ENCODE measurements around the gene CUL1. TPM values are rescaled to one million over a fixed set of nuclear protein-coding genes. Genes with fewer than 3 reads are reported as not detected.

CUL1 gene
- total RNA-seq, 1 experiment from 2014 or later = 53.1 TPM

DNA sequence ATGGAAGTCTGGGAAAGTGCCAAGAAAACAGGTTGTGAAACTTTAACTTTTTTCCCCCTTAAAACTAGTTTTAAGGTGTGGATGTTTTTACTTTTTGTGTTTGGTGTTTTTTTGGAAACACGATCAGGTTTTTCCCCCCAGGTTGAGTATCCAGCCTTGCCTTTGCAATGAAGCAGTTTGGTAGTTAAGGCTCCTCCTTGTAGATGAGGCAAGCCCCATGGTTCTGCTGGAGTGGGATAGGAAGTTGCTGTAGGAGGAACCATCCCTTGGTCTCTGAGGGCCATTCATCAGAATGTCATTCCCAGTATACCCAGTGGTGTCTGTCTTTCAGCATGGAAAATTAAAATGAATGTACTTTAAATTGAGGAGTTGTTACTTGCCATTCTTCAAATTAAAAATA is 2.7 kb downstream of the CUL1 start:
- H4K20me1 ChIP-seq (ENCODE audit: insufficient read depth) = peaks cover 41% of the 10 kb centered on the region; the same call in 1 of the 2 replicates

More for the DNA sequence above, 2.7 kb downstream of the CUL1 start:
- DNase-seq (ENCODE audit: low read depth, low spot score) (no peak), ATAC-seq (no peak)
- TF ChIP-seq ZNF274 (IDR thresholded peaks at IDR 0.05; ENCODE audit: low read depth, low read length) (no peak), YY1 (IDR thresholded peaks at IDR 0.05; ENCODE audit: extremely low read depth, insufficient replicate concordance, low read depth, low read length) (no peak), SP1 (IDR thresholded peaks at IDR 0.05; ENCODE audit: low read depth) (no peak), CEBPB (IDR thresholded peaks at IDR 0.05; ENCODE audit: low read depth) (no peak), TCF7L2 (IDR thresholded peaks at IDR 0.05; ENCODE audit: borderline replicate concordance, extremely low read depth, insufficient read depth, insufficient read length) (no peak), ELF1 (IDR thresholded peaks at IDR 0.05; ENCODE audit: borderline replicate concordance, low read depth) (no peak), POLR2AphosphoS5 (IDR thresholded peaks at IDR 0.05; ENCODE audit: low read depth, low read length) (no peak), POLR2A (IDR thresholded peaks at IDR 0.05; ENCODE audit: borderline replicate concordance, extremely low read depth, insufficient read depth, insufficient read length) (no peak), SRF (IDR thresholded peaks at IDR 0.05; ENCODE audit: low read depth) (no peak), JUND (IDR thresholded peaks at IDR 0.05) (no peak), RAD21 (IDR thresholded peaks at IDR 0.05; ENCODE audit: low read depth) (no peak), FOSL1 (IDR thresholded peaks at IDR 0.05; ENCODE audit: low read depth) (no peak), EZH2phosphoT487 (IDR thresholded peaks at IDR 0.05; ENCODE audit: borderline replicate concordance) (no peak), ZFX (IDR thresholded peaks at IDR 0.05) (no peak)
- TF ChIP-seq, protein P1, sequence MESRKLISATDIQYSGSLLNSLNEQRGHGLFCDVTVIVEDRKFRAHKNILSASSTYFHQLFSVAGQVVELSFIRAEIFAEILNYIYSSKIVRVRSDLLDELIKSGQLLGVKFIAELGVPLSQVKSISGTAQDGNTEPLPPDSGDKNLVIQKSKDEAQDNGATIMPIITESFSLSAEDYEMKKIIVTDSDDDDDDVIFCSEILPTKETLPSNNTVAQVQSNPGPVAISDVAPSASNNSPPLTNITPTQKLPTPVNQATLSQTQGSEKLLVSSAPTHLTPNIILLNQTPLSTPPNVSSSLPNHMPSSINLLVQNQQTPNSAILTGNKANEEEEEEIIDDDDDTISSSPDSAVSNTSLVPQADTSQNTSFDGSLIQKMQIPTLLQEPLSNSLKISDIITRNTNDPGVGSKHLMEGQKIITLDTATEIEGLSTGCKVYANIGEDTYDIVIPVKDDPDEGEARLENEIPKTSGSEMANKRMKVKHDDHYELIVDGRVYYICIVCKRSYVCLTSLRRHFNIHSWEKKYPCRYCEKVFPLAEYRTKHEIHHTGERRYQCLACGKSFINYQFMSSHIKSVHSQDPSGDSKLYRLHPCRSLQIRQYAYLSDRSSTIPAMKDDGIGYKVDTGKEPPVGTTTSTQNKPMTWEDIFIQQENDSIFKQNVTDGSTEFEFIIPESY (IDR thresholded peaks at IDR 0.05; ENCODE audit: extremely low read depth, insufficient replicate concordance, low read length) = no peak
- TF ChIP-seq, protein P2, sequence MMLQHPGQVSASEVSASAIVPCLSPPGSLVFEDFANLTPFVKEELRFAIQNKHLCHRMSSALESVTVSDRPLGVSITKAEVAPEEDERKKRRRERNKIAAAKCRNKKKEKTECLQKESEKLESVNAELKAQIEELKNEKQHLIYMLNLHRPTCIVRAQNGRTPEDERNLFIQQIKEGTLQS (IDR thresholded peaks at IDR 0.05) = no peak
- TF ChIP-seq, protein P3, sequence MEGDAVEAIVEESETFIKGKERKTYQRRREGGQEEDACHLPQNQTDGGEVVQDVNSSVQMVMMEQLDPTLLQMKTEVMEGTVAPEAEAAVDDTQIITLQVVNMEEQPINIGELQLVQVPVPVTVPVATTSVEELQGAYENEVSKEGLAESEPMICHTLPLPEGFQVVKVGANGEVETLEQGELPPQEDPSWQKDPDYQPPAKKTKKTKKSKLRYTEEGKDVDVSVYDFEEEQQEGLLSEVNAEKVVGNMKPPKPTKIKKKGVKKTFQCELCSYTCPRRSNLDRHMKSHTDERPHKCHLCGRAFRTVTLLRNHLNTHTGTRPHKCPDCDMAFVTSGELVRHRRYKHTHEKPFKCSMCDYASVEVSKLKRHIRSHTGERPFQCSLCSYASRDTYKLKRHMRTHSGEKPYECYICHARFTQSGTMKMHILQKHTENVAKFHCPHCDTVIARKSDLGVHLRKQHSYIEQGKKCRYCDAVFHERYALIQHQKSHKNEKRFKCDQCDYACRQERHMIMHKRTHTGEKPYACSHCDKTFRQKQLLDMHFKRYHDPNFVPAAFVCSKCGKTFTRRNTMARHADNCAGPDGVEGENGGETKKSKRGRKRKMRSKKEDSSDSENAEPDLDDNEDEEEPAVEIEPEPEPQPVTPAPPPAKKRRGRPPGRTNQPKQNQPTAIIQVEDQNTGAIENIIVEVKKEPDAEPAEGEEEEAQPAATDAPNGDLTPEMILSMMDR (IDR thresholded peaks at IDR 0.05 in 2 of 3, conservative IDR thresholded peaks at IDR 0.05 in 1 of 3; ENCODE audit: borderline replicate concordance in 1 of 3, insufficient read depth in 1 of 3, low read depth in 2 of 3, low read length in 2 of 3) = no peak
- TF ChIP-seq, protein P4, sequence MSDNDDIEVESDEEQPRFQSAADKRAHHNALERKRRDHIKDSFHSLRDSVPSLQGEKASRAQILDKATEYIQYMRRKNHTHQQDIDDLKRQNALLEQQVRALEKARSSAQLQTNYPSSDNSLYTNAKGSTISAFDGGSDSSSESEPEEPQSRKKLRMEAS (IDR thresholded peaks at IDR 0.05) = no peak
- POLR2A ChIA-PET = no interaction called here
- Histone ChIP-seq H3K27ac (ENCODE audit: low read depth, low read length) (no peak overlapping the region), H3K4me1 (ENCODE audit: control insufficient read depth in 1 of 2, insufficient read depth in 2 of 2, low read length in 2 of 2) (peaks cover 18 to 42% of the 10 kb centered on the region in 2 experiments), H3K79me2 (ENCODE audit: insufficient read depth, low read length) (peaks cover 80% of the 10 kb centered on the region), H3K9me3 (ENCODE audit: control insufficient read depth in 1 of 2, insufficient read depth in 1 of 2, low read depth in 1 of 2, low read length in 2 of 2) (no peaks in the 10 kb centered on the region), H2AFZ (ENCODE audit: low read depth, low read length, poor library complexity, severe bottlenecking) (no peak overlapping the region), H3K9me2 (ENCODE audit: insufficient read depth) (no peaks in the 10 kb centered on the region), H3K4me2 (ENCODE audit: low read length) (peak overlapping the region; percentile 91; the same call in 1 of the 2 replicates), H3K4me3 (replicated peaks in 1 of 2; ENCODE audit: low read depth in 1 of 2, low read length in 2 of 2) (no peak overlapping the region), H3K9ac (ENCODE audit: low read length) (no peak overlapping the region), H3K36me3 (ENCODE audit: control insufficient read depth in 1 of 2, insufficient read depth in 2 of 2, low read length in 2 of 2) (no peaks in the 10 kb centered on the region), H3K27me3 (ENCODE audit: insufficient read depth, low read length) (no peaks in the 10 kb centered on the region)
- intact Hi-C loops (cut with micrococcal nuclease) = no loop called here
- RAD21 ChIA-PET (ENCODE audit: low non-redundant PET in 1 of 2, low total read pairs in 2 of 2, uncharacterized antibody in 2 of 2, unreplicated experiment in 2 of 2) = interaction anchor here in 1 of 2 experiments (0.5 kb wide), 1 partner anchor 362 kb away, joined by 3 read pairs; no protein-coding TSS in a partner anchor
- CTCF ChIA-PET = no interaction called here
- BruUV-seq (replicated peaks) = no TSS peak

Data from HCT116 (cell line).